Fibroblast of mammary gland (primary cell): ENCODE measurements around the gene ZDHHC7.

Experiments used
- DNase-seq: peaks from one replicate; pipeline ENCODE4 v3.0.0-alpha.2; 2010; ENCODE audit warnings: low read depth
- H3K4me3 ChIP-seq: 2 replicates; pipeline ENCODE4 v1.5.1; 2011; ENCODE audit warnings: low read depth, mild to moderate bottlenecking, low read length, moderate library complexity; ENCODE audit not compliant: control insufficient read depth
- CTCF ChIP-seq: conservative IDR thresholded peaks from 2 replicates; pipeline ENCODE4 v1.5.1; 2011; ENCODE audit warnings: low read depth, low read length, inconsistent platforms; ENCODE audit not compliant: control insufficient read depth, insufficient read depth

ZDHHC7 gene

GRCh38 chr16:85027958-85028684 is 16.8 kb upstream of the ZDHHC7 start:
- no peak for DNase-seq
- peak overlapping the region; percentile 59 for H3K4me3 ChIP-seq
- TF ChIP-seq CTCF, result no peak

GRCh38 chr16:85027349-85027957 is 16.1 kb upstream of the ZDHHC7 start, which contains the start of gene KIAA0513:
TSS of gene KIAA0513 (plus strand) at chr16:85027795. CDS start at chr16:85067072, 39,277 bp downstream.
- H3K4me3 ChIP-seq, result peak within 1 kb of the TSS; percentile 88
- TF ChIP-seq CTCF, result no peak
- peak; percentile 87 for DNase-seq

GRCh38 chr16:85026703-85027102 is 15.4 kb upstream of the ZDHHC7 start:
- DNase-seq, result no peak
- H3K4me3 ChIP-seq, result peak overlapping the region; percentile 88
- no peak for TF ChIP-seq CTCF

GRCh38 chr16:85025781-85026653 is 14.7 kb upstream of the ZDHHC7 start:
- no peak for DNase-seq
- TF ChIP-seq CTCF, result no peak
- no peak overlapping the region for H3K4me3 ChIP-seq

GRCh38 chr16:85019659-85020245 is 8.4 kb upstream of the ZDHHC7 start:
- TF ChIP-seq CTCF, result no peak
- no peak overlapping the region for H3K4me3 ChIP-seq
- DNase-seq, result no peak

GRCh38 chr16:85018529-85019236 is 7.3 kb upstream of the ZDHHC7 start:
- no peak for TF ChIP-seq CTCF
- H3K4me3 ChIP-seq, result no peak overlapping the region
- no peak for DNase-seq
